Left lung (tissue), 10 donors: ENCODE measurements around the gene ADRA1B. TPM values are rescaled to one million over a fixed set of nuclear protein-coding genes. Genes with fewer than 3 reads are reported as not detected.
"Not testable (repeated sequence)": the region's sequence is repeated elsewhere in the genome, so short reads cannot be mapped to it uniquely, and the experiment has no call there.

ENCODE experiments used
- ATAC-seq: fragments of 200-7000 bp; cut with Tn5 transposase; one replicate; pipeline ENCODE4 v1.9.1; 2020; ENCODE audit warnings: moderate library complexity
- DNase-seq, 4 donors: peaks; one replicate each; pipeline ENCODE4 v3.0.0-alpha.2; 2013 to 2020
- H3K27ac ChIP-seq, 2 donors: fragments of 200-600 bp; sonication (generic) in 1 of 2; one replicate each; pipeline versions ENCODE4 v1.5.0 to v1.8.0; 2020 to 2021
- H3K27me3 ChIP-seq, 2 donors: fragments of 200-600 bp; sonication (generic) in 1 of 2; one replicate each; pipeline versions ENCODE4 v1.5.0 to v1.8.0; 2020 to 2021
- H3K36me3 ChIP-seq, 2 donors: fragments of 200-600 bp; sonication (generic) in 1 of 2; one replicate each; pipeline versions ENCODE4 v1.5.0 to v1.8.0; 2020 to 2021
- H3K4me1 ChIP-seq, 2 donors: fragments of 200-600 bp; one replicate each; pipeline ENCODE4 v1.8.0; 2021
- H3K4me3 ChIP-seq, 2 donors: fragments of 200-600 bp; sonication (generic) in 1 of 2; one replicate each; pipeline versions ENCODE4 v1.5.0 to v1.8.0; 2020 to 2021; ENCODE audit warnings: mild to moderate bottlenecking in 1 of 2
- H3K9me3 ChIP-seq, 2 donors: fragments of 200-600 bp; sonication (generic) in 1 of 2; one replicate each; pipeline versions ENCODE4 v1.5.0 to v1.8.0; 2020 to 2021
- intact Hi-C, 2 donors: fragments of 100-400 bp; cut with DNase I; formaldehyde crosslinking; loops; one replicate each; pipeline versions ENCODE4 v1.11.2 to v1.14.2; 2022
- polyA plus RNA-seq, 6 donors: library from polyadenylated mRNA; unstranded; fragments of 120-200 nt; gene quantifications; one replicate each; pipeline ENCODE4 v1.2.1, GENCODE V29; 2013; ENCODE audit not compliant: insufficient read length in 6 of 6
- total RNA-seq, 2 donors: library from RNA; stranded (reverse); fragmentation: NEBNext Ultra II Directional; extraction: Animal tissue kit (Norgen Biotek cat#: 25700); gene quantifications; one replicate each; pipeline ENCODE4 v1.2.1, GENCODE V29; 2021
- TF ChIP-seq, protein P1 (sequence below), 2 donors: fragments of 200-600 bp; sonication (generic) in 1 of 2; IDR thresholded peaks; one replicate each; pipeline versions ENCODE4 v1.5.0 to v1.8.0; 2021; ENCODE audit warnings: antibody characterized with exemption in 2 of 2
- donor health status: DM: no; HTN: yes; CAD: no.
- donor health status: DM: no; HTN: no; CAD: no.

Gene ADRA1B
- total and polyA plus RNA-seq, 8 donors: 0.51 to 2.5 (median 0.93) TPM

DNA sequence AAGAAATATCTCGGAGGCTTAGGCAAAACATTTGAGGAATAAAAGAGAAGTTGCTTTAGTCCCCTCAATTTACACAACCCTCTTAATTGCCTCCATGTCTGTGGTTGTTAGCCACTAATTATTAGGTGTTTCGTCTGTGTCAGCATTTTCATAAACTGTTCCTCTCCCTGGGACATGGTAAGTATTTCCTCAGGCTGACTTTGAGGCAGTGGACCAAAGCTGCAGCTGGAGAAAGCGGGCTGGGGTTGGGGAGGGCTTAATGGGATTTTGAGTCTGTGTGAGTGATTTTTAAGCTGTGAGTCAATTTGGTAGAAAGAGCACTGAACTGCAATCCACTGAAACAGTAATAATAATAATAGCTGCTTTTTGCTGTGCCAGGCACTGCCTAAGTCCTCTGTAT lies 79.6 kb downstream of the ADRA1B start:
- DNase-seq: peak in 1 of 4 donors; percentile 33
- Histone ChIP-seq H3K9me3 (peaks cover 0 to 7% of the 10 kb centered on the region in 2 donors), H3K27me3 (no peaks in the 10 kb centered on the region), H3K4me1 (no peaks in the 10 kb centered on the region), H3K4me3 (no peak overlapping the region), H3K27ac (no peak overlapping the region), H3K36me3 (no peaks in the 10 kb centered on the region)
- TF ChIP-seq, protein P1, sequence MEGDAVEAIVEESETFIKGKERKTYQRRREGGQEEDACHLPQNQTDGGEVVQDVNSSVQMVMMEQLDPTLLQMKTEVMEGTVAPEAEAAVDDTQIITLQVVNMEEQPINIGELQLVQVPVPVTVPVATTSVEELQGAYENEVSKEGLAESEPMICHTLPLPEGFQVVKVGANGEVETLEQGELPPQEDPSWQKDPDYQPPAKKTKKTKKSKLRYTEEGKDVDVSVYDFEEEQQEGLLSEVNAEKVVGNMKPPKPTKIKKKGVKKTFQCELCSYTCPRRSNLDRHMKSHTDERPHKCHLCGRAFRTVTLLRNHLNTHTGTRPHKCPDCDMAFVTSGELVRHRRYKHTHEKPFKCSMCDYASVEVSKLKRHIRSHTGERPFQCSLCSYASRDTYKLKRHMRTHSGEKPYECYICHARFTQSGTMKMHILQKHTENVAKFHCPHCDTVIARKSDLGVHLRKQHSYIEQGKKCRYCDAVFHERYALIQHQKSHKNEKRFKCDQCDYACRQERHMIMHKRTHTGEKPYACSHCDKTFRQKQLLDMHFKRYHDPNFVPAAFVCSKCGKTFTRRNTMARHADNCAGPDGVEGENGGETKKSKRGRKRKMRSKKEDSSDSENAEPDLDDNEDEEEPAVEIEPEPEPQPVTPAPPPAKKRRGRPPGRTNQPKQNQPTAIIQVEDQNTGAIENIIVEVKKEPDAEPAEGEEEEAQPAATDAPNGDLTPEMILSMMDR (IDR thresholded peaks at IDR 0.05): no peak
- no peak for ATAC-seq
- intact Hi-C loops: no loop called here

DNA sequence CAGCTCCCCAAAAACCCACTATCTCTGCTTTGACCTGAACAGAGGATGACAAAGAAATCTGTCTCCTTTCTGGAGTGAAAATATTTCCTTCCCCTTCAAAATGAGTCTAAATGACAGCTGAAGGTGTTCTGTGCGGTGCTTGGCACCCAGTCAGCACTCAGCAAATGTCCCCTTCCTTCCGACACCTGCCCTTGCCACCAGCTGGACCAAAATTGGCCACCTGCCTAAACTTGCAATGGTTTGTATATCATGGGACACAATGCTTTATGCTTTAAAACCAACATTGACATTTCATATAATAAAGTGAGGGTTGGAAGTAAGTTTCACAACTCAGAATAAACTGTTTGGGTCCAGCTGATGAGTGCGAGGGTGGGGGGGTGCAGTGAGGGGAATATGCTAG lies 85.2 kb downstream of the ADRA1B start:
- no peak overlapping the region for H3K27ac ChIP-seq
- no peaks in the 10 kb centered on the region for H3K4me1 ChIP-seq
- H3K9me3 ChIP-seq: no peaks in the 10 kb centered on the region
- intact Hi-C loops: no loop called here
- H3K36me3 ChIP-seq: no peaks in the 10 kb centered on the region
- ATAC-seq (no peak), DNase-seq (no peak)
- H3K27me3 ChIP-seq: no peaks in the 10 kb centered on the region
- TF ChIP-seq, protein P1 (IDR thresholded peaks at IDR 0.05): no peak
- H3K4me3 ChIP-seq: no peak overlapping the region

DNA sequence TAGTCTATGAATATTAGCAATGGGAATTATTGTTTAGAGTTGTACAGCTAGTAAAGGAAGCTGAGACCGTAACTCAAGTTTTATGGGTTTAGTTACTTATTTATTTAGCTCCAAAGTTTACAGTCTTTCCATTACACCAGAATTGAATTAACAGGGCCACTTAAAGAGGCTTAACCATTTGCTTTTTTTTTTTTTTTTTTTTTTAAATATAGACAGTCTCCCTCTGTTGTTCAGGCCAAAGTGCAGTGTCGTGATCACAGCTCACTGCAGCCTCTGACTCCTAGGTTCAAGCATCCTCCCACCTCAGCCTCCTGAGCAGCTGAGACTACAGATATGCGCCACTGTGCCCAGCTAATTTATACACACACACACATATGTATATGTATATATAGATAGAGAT lies 91.2 kb downstream of the ADRA1B start:
- intact Hi-C loops: no loop called here
- DNase-seq: no peak

DNA sequence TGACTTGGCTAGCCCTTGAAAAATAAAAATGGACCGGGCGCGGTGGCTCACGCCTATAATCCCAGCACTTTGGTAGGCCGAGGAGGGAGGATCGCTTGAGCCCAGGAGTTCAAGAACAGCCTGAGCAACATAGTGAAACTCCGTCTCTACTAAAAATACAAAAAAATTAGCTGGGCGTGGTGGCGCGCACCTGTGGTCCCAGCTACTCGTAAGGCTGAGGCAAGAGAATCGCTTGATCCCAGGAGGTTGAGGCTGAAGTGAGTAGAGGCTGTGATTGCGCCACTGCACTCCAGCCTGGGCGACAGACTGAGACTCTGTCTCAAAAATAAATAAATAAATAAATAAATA lies 92.2 kb downstream of the ADRA1B start:
- peaks cover 12 to 28% of the 10 kb centered on the region in 2 donors for H3K4me1 ChIP-seq
- H3K4me3 ChIP-seq: peak overlapping the region; percentile 10 to 76
- H3K9me3 ChIP-seq, H3K27me3 ChIP-seq, DNase-seq, intact Hi-C loops, ATAC-seq: not testable (repeated sequence)
- peak overlapping the region in 1 of 2 donors; percentile 92 for H3K27ac ChIP-seq
- peaks cover 0 to 25% of the 10 kb centered on the region in 2 donors for H3K36me3 ChIP-seq

More for the DNA sequence above, 91.2 kb downstream of the ADRA1B start:
- Histone ChIP-seq H3K4me1 (peaks cover 12 to 28% of the 10 kb centered on the region in 2 donors), H3K27ac (no peak overlapping the region), H3K36me3 (peaks cover 0 to 15% of the 10 kb centered on the region in 2 donors), H3K4me3 (no peak overlapping the region), H3K27me3 (no peaks in the 10 kb centered on the region), H3K9me3 (no peaks in the 10 kb centered on the region)
- no peak for ATAC-seq
- TF ChIP-seq, protein P1 (IDR thresholded peaks at IDR 0.05): no peak

DNA sequence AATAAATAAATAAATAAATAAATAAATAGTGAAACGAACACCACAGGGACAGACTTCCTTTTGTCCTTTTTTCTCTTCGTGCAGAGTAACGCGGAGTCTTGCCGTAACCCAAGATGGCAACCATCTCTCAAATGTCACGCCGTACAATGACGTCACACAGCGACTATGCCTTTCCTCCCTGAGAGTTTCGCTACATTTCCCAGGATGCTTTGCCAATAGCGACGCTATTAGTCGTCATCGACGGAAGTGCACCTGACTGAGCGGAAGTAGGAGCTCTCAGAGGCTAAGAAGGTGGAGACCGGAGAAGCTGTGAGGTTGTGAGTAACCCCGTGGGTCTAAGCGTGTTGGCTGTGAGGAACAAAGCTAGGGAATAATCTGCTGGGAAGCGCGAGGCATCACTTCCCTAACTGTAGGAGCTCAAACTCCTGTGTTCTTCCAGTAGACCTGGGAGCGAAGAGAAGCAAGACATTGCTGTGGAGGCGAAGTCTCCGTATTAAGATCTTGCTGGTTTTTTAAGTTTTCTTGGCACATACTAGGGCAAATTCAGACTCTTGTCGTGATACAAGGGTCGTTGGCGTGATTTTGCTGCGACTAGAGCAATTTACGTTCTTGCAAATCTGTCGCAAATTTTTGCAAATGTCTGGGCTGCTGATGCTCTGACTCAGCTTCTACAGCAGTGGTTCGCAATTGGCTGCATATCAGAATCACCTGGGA lies 92.8 kb downstream of the ADRA1B start, which contains the start of gene TTC1:
TSS of gene TTC1 (plus strand) at position 263 of the 714 bp plus-strand sequence. CDS start 1,390 bp downstream, outside the sequence.
- intact Hi-C loops: no loop called here
- H3K27ac ChIP-seq: peak within 1 kb of the TSS; percentile 76 to 92
- TF ChIP-seq, protein P1 (IDR thresholded peaks at IDR 0.05): no peak
- peak within 1 kb of the TSS; percentile 55 to 76 for H3K4me3 ChIP-seq
- DNase-seq (peak; percentile 83 to 99 (median 98)), ATAC-seq (peak; percentile 97)
- no peaks in the 10 kb centered on the region for H3K27me3 ChIP-seq
- peaks cover 0 to 30% of the 10 kb centered on the region in 2 donors for H3K36me3 ChIP-seq
- H3K4me1 ChIP-seq: peaks cover 12 to 28% of the 10 kb centered on the region in 2 donors
- no peaks in the 10 kb centered on the region for H3K9me3 ChIP-seq
